Panc1 (cell line): ENCODE results near the gene SFXN2. TPM values are rescaled to one million over a fixed set of nuclear protein-coding genes. Genes with fewer than 3 reads are reported as not detected.

ENCODE experiments used
- ATAC-seq: fragments of 200-7000 bp; cut with Tn5 transposase; 2 replicates; pipeline ENCODE4 v1.9.1; 2020; ENCODE audit warnings: mild to moderate bottlenecking, moderate library complexity
- BruUV-seq: library from RNA; stranded (reverse); fragments of 400-500 nt; replicated peaks from 2 replicates; lab custom pipeline; 2021; lab: Mats Ljungman, UMichigan
- CTCF ChIA-PET: fragments of 300-600 bp; sonication (Branson Sonifier 250); formaldehyde crosslinking; loops from one replicate; lab custom pipeline; 2022; ENCODE audit warnings: antibody characterized with exemption; lab: Charles Lee
- POLR2A ChIA-PET: fragments of 300-600 bp; sonication (Branson Sonifier 250); formaldehyde crosslinking; loops from one replicate; lab custom pipeline; 2022; ENCODE audit warnings: antibody characterized with exemption; lab: Charles Lee
- DNase-seq: peaks from one replicate; pipeline ENCODE4 v3.0.0-alpha.2; 2010; ENCODE audit warnings: low read depth, low spot score
- H3K27ac ChIP-seq: 2 replicates; pipeline ENCODE4 v1.5.1; 2011; ENCODE audit warnings: mild to moderate bottlenecking, low read length, inconsistent platforms
- H3K27me3 ChIP-seq: fragments of 200-500 bp; sonication (Bioruptor generic); 2 replicates; pipeline ENCODE4 v1.6.0; 2014; ENCODE audit warnings: low read length, inconsistent platforms; ENCODE audit not compliant: control insufficient read depth, insufficient read depth
- H3K36me3 ChIP-seq: fragments of 200-500 bp; sonication (Bioruptor generic); 2 replicates; pipeline ENCODE4 v1.5.1; 2014; ENCODE audit warnings: inconsistent platforms, mild to moderate bottlenecking, low read length, moderate library complexity; ENCODE audit not compliant: control insufficient read depth, insufficient read depth
- H3K4me1 ChIP-seq: 2 replicates; pipeline ENCODE4 v1.5.1; 2011; ENCODE audit warnings: inconsistent platforms, mild to moderate bottlenecking, low read length, moderate library complexity; ENCODE audit not compliant: control insufficient read depth, insufficient read depth
- H3K4me3 ChIP-seq, 2 experiments: 2 replicates each; pipeline ENCODE4 v1.5.1; 2011 to 2012; ENCODE audit warnings: low read depth in 2 of 2, low read length in 2 of 2, mild to moderate bottlenecking in 2 of 2, inconsistent platforms in 1 of 2, moderate library complexity in 1 of 2
- H3K9me3 ChIP-seq: fragments of 200-500 bp; sonication (Bioruptor generic); 2 replicates; pipeline ENCODE4 v1.5.1; 2014; ENCODE audit warnings: low read depth, mild to moderate bottlenecking, inconsistent platforms, low read length, moderate library complexity; ENCODE audit not compliant: control insufficient read depth, insufficient read depth
- CTCF ChIP-seq: fragments of 450-650 bp; IDR thresholded peaks from 2 replicates; pipeline ENCODE4 v1.5.1; 2017; ENCODE audit warnings: mild to moderate bottlenecking
- POLR2AphosphoS5 ChIP-seq: IDR thresholded peaks from 2 replicates; pipeline ENCODE4 v1.6.1; 2012; ENCODE audit warnings: mild to moderate bottlenecking, low read depth, low read length, moderate library complexity
- SIN3A ChIP-seq: IDR thresholded peaks from 2 replicates; pipeline ENCODE4 v1.6.1; 2012; ENCODE audit warnings: low read depth, mild to moderate bottlenecking, low read length, moderate library complexity, borderline replicate concordance; ENCODE audit not compliant: insufficient read depth
- TCF7L2 ChIP-seq: IDR thresholded peaks from 2 replicates; pipeline ENCODE4 v1.6.1; 2011; ENCODE audit warnings: mild to moderate bottlenecking, low read depth, low read length, inconsistent platforms
- in situ Hi-C: cut with HindIII; loops from 2 replicates; pipeline ENCODE4 v1.10.0; 2016; ENCODE audit warnings: low sequenced_read_pairs, low pct_unique_long_range_greater_than_20kb
- intact Hi-C: fragments of 100-400 bp; cut with micrococcal nuclease; formaldehyde crosslinking; loops from one replicate; pipeline ENCODE4 v1.10.0; 2022; ENCODE audit not compliant: unreplicated experiment
- total RNA-seq: library from RNA; stranded (reverse); gene quantifications from one replicate; pipeline ENCODE4 v1.2.1, GENCODE V29; 2021; ENCODE audit not compliant: unreplicated experiment
- TF ChIP-seq, protein P1 (sequence below), 2 experiments: IDR thresholded peaks; 2 replicates each; pipeline ENCODE4 v1.6.1; 2011 to 2012; ENCODE audit warnings: low read depth in 2 of 2, control low read depth in 1 of 2, low read length in 1 of 2, mild to moderate bottlenecking in 1 of 2, moderate library complexity in 1 of 2; ENCODE audit not compliant: insufficient read depth in 1 of 2

The SFXN2 gene
- total RNA-seq, 1 experiment from 2014 or later = 11.6 TPM

DNA sequence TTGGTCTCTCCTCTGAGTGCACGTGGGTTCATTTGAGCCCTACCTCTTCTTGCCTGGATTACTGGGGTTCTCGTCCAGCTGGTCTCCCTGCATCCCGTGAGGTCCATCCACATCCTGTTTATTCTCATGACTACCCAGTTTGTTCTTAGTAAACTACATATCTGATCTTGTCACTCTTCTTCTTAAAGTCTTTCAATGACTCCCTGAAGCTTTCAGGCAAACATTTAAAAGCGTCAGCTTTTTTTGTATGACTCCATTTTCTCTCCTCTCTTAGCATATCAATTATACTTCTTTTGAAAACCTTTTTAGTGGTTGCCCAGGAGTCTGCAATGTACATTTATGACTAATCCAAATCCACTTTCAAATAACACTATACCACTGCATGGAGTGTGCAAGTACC, 7.5 kb downstream of the SFXN2 start:
- Histone ChIP-seq H3K4me1 (0 out of 2 replicates have a peak, but pooled peaks cover 7% of the 10 kb centered on the region), H3K27me3 (no peaks in the 10 kb centered on the region), H3K27ac (no peak overlapping the region), H3K4me3 (no peak overlapping the region), H3K36me3 (no peaks in the 10 kb centered on the region), H3K9me3 (no peaks in the 10 kb centered on the region)
- CTCF ChIA-PET = interaction anchor here (0.8 to 1.4 kb wide), 2 partner anchors 183 to 196 kb away, joined by 3 to 7 read pairs; partner anchors contain the start of gene CNNM2
- no peak for TF ChIP-seq POLR2AphosphoS5
- TF ChIP-seq, protein P1, sequence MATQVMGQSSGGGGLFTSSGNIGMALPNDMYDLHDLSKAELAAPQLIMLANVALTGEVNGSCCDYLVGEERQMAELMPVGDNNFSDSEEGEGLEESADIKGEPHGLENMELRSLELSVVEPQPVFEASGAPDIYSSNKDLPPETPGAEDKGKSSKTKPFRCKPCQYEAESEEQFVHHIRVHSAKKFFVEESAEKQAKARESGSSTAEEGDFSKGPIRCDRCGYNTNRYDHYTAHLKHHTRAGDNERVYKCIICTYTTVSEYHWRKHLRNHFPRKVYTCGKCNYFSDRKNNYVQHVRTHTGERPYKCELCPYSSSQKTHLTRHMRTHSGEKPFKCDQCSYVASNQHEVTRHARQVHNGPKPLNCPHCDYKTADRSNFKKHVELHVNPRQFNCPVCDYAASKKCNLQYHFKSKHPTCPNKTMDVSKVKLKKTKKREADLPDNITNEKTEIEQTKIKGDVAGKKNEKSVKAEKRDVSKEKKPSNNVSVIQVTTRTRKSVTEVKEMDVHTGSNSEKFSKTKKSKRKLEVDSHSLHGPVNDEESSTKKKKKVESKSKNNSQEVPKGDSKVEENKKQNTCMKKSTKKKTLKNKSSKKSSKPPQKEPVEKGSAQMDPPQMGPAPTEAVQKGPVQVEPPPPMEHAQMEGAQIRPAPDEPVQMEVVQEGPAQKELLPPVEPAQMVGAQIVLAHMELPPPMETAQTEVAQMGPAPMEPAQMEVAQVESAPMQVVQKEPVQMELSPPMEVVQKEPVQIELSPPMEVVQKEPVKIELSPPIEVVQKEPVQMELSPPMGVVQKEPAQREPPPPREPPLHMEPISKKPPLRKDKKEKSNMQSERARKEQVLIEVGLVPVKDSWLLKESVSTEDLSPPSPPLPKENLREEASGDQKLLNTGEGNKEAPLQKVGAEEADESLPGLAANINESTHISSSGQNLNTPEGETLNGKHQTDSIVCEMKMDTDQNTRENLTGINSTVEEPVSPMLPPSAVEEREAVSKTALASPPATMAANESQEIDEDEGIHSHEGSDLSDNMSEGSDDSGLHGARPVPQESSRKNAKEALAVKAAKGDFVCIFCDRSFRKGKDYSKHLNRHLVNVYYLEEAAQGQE (IDR thresholded peaks at IDR 0.05; ENCODE audit: insufficient read depth in 1 of 2, low read depth in 2 of 2, low read length in 1 of 2) = no peak
- TF ChIP-seq TCF7L2 = no peak
- no peak for TF ChIP-seq SIN3A
- TF ChIP-seq CTCF = no peak
- in situ Hi-C loops = no loop called here
- no peak for DNase-seq
- POLR2A ChIA-PET = interaction anchor here (0.5 to 0.6 kb wide), 2 partner anchors 22 to 107 kb away, joined by 3 to 4 read pairs; partner anchors contain the start of gene WBP1L
- intact Hi-C loops = no loop called here
- no peak for ATAC-seq
- no TSS peak for BruUV-seq

- no peak for ATAC-seq
- TF ChIP-seq POLR2AphosphoS5 = no peak
- no peak for TF ChIP-seq SIN3A
- TF ChIP-seq, protein P1 (IDR thresholded peaks at IDR 0.05; ENCODE audit: insufficient read depth in 1 of 2, low read depth in 2 of 2, low read length in 1 of 2) = no peak
- no peak for TF ChIP-seq CTCF
- no peak for TF ChIP-seq TCF7L2
- no TSS peak for BruUV-seq
- CTCF ChIA-PET = no interaction called here
- POLR2A ChIA-PET = no interaction called here
- in situ Hi-C loops (no loop called here), intact Hi-C loops (no loop called here)
- Histone ChIP-seq H3K27ac (no peak overlapping the region), H3K27me3 (no peaks in the 10 kb centered on the region), H3K4me3 (no peak overlapping the region), H3K36me3 (no peaks in the 10 kb centered on the region), H3K4me1 (peaks cover 1% of the 10 kb centered on the region; the same call in 1 of the 2 replicates), H3K9me3 (no peaks in the 10 kb centered on the region)
- DNase-seq = no peak
Observed at GRCh38 chr10:102723989-102724388, 9.6 kb downstream of the SFXN2 start.
